ENCODE measurements around the gene EVC2. TPM values are rescaled to one million over a fixed set of nuclear protein-coding genes. Genes with fewer than 3 reads are reported as not detected.

EVC2 gene
- total and polyA plus RNA-seq, 2 of the 13 experiments (the other 11 are each of a cell fraction or from before 2014, with no cell fraction given): not detected

DNA sequence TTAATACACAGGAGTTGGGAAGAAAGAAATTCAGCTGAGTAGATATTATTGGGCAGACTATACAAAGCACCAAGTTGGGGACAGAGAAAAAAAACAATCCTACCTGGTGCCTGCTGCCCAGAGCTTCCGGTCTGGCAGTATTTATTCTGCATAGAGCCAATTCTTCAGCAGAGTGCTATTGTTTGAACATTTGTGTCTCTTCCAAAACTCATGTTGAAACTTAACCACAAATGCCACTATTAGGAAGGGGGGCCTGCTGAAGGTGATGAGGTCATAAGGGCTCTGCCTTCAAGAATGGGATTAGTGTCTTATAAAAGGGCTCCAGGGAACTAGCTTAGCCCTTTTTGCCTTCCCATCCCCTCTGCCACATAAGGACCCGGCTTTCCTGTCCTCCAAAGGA is 136.2 kb downstream of the EVC2 start:
- no peak for ATAC-seq
- no peaks in the 10 kb centered on the region for H3K4me1 ChIP-seq (ENCODE audit: insufficient read depth, low read length)
- no peaks in the 10 kb centered on the region for H4K20me1 ChIP-seq (ENCODE audit: insufficient read depth, low read length)
- H3K79me2 ChIP-seq (ENCODE audit: insufficient read depth, low read length): no peaks in the 10 kb centered on the region
- H3K9ac ChIP-seq (ENCODE audit: insufficient read depth, low read depth, low read length): no peak overlapping the region
- CTCF ChIA-PET (ENCODE audit: low intra/inter-chr PET ratio, low total read pairs): no interaction called here
- no peak for TF ChIP-seq ZFYVE20 (CRISPR knock-in tag; IDR thresholded peaks at IDR 0.05; ENCODE audit: borderline replicate concordance, low read depth)
- no peak for TF ChIP-seq ZNF121 (CRISPR knock-in tag; IDR thresholded peaks at IDR 0.05)
- TF ChIP-seq, protein P1, sequence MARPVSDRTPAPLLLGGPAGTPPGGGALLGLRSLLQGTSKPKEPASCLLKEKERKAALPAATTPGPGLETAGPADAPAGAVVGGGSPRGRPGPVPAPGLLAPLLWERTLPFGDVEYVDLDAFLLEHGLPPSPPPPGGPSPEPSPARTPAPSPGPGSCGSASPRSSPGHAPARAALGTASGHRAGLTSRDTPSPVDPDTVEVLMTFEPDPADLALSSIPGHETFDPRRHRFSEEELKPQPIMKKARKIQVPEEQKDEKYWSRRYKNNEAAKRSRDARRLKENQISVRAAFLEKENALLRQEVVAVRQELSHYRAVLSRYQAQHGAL (CRISPR knock-in tag; IDR thresholded peaks at IDR 0.05; ENCODE audit: not compliant biosample characterization): no peak
- no peak for TF ChIP-seq ZNF12 (CRISPR knock-in tag; IDR thresholded peaks at IDR 0.05)
- TF ChIP-seq ZNF3 (CRISPR knock-in tag; IDR thresholded peaks at IDR 0.05): no peak
- TF ChIP-seq ZSCAN30 (CRISPR knock-in tag; IDR thresholded peaks at IDR 0.05): no peak
- no TSS peak for BruUV-seq (replicated peaks)
- 3% methylated on average over 2 of the region's 2 CpGs for WGBS (ENCODE audit: low lambda C conversion rate)
- DNase-seq (ENCODE audit: low spot score): no peak
- H3K36me3 ChIP-seq (replicated peaks in 1 of 2; ENCODE audit: control insufficient read depth in 1 of 2, insufficient read depth in 2 of 2, low read length in 2 of 2): no peaks in the 10 kb centered on the region
- H3K4me3 ChIP-seq (replicated peaks in 1 of 3; ENCODE audit: insufficient read depth in 1 of 3, low read depth in 2 of 3, low read length in 3 of 3): no peak overlapping the region
- POLR2A ChIA-PET: no interaction called here
- no peak overlapping the region for H3K4me2 ChIP-seq (ENCODE audit: low read depth, low read length)
- no peak for FAIRE-seq
- H3K9me3 ChIP-seq (ENCODE audit: low read length): no peaks in the 10 kb centered on the region
- H3K27ac ChIP-seq (ENCODE audit: extremely low read length, insufficient read depth, low read length): no peak overlapping the region
- in situ Hi-C loops (cut with HindIII; ENCODE audit: extremely low pct_ligation_motif_present, low pct_unique_long_range_greater_than_20kb) (no loop called here), intact Hi-C loops (cut with micrococcal nuclease; ENCODE audit: unreplicated experiment) (no loop called here)
- peaks cover 3 to 21% of the 10 kb centered on the region in 2 experiments; a peak in 2 of 5 replicates for H3K27me3 ChIP-seq (ENCODE audit: control insufficient read depth in 1 of 2, insufficient read depth in 2 of 2, low read length in 2 of 2)
- no peak overlapping the region for H2AFZ ChIP-seq (ENCODE audit: low read length)

GRCh38 chr4:5571646-5572045 is 136.7 kb downstream of the EVC2 start:
- H3K27ac ChIP-seq (ENCODE audit: extremely low read length, insufficient read depth, low read length): no peak overlapping the region
- ChIA-PET POLR2A (no interaction called here), CTCF (ENCODE audit: low intra/inter-chr PET ratio, low total read pairs) (no interaction called here)
- DNase-seq (ENCODE audit: low spot score) (no peak), ATAC-seq (no peak), FAIRE-seq (no peak)
- in situ Hi-C loops (cut with HindIII; ENCODE audit: extremely low pct_ligation_motif_present, low pct_unique_long_range_greater_than_20kb): no loop called here
- no peaks in the 10 kb centered on the region for H3K36me3 ChIP-seq (replicated peaks in 1 of 2; ENCODE audit: control insufficient read depth in 1 of 2, insufficient read depth in 2 of 2, low read length in 2 of 2)
- no peaks in the 10 kb centered on the region for H3K79me2 ChIP-seq (ENCODE audit: insufficient read depth, low read length)
- H3K9ac ChIP-seq (ENCODE audit: insufficient read depth, low read depth, low read length): no peak overlapping the region
- no TSS peak for BruUV-seq (replicated peaks)
- intact Hi-C loops (cut with micrococcal nuclease; ENCODE audit: unreplicated experiment): no loop called here
- H4K20me1 ChIP-seq (ENCODE audit: insufficient read depth, low read length): no peaks in the 10 kb centered on the region
- H3K4me2 ChIP-seq (ENCODE audit: low read depth, low read length): no peak overlapping the region
- TF ChIP-seq HOXA7 (CRISPR knock-in tag; IDR thresholded peaks at IDR 0.05) (no peak), ZNF574 (CRISPR knock-in tag; IDR thresholded peaks at IDR 0.05) (no peak), MIXL1 (CRISPR knock-in tag; IDR thresholded peaks at IDR 0.05) (no peak), SRY (CRISPR knock-in tag; IDR thresholded peaks at IDR 0.05) (no peak), ZNF335 (CRISPR knock-in tag; IDR thresholded peaks at IDR 0.05) (no peak), CENPX (CRISPR knock-in tag; IDR thresholded peaks at IDR 0.05) (no peak), PREB (CRISPR knock-in tag; IDR thresholded peaks at IDR 0.05) (no peak)
- TF ChIP-seq, protein P2, sequence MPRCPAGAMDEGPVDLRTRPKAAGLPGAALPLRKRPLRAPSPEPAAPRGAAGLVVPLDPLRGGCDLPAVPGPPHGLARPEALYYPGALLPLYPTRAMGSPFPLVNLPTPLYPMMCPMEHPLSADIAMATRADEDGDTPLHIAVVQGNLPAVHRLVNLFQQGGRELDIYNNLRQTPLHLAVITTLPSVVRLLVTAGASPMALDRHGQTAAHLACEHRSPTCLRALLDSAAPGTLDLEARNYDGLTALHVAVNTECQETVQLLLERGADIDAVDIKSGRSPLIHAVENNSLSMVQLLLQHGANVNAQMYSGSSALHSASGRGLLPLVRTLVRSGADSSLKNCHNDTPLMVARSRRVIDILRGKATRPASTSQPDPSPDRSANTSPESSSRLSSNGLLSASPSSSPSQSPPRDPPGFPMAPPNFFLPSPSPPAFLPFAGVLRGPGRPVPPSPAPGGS (CRISPR knock-in tag; IDR thresholded peaks at IDR 0.05): no peak
- no peaks in the 10 kb centered on the region for H3K4me1 ChIP-seq (ENCODE audit: insufficient read depth, low read length)
- no peaks in the 10 kb centered on the region for H3K9me3 ChIP-seq (ENCODE audit: low read length)
- peaks cover 3 to 21% of the 10 kb centered on the region in 2 experiments; a peak in 2 of 5 replicates for H3K27me3 ChIP-seq (ENCODE audit: control insufficient read depth in 1 of 2, insufficient read depth in 2 of 2, low read length in 2 of 2)
- H2AFZ ChIP-seq (ENCODE audit: low read length): no peak overlapping the region
- H3K4me3 ChIP-seq (replicated peaks in 1 of 3; ENCODE audit: insufficient read depth in 1 of 3, low read depth in 2 of 3, low read length in 3 of 3): no peak overlapping the region
- WGBS (ENCODE audit: low lambda C conversion rate): 18% methylated on average over 5 of the region's 5 CpGs
